ENCODE results near the gene IQCE.

IQCE gene

GRCh38 chr7:2650451-2650850, 91.7 kb downstream of the IQCE start:
- no peak overlapping the region for H3K4me3 ChIP-seq (ENCODE audit: low read depth, low read length)
- no peak for DNase-seq (ENCODE audit: low read depth)

- no peak overlapping the region for H3K4me3 ChIP-seq (ENCODE audit: low read depth, low read length)
- no peak for DNase-seq (ENCODE audit: low read depth)
Measured at GRCh38 chr7:2651336-2651735, 92.6 kb downstream of the IQCE start.

- no peak overlapping the region for H3K4me3 ChIP-seq (ENCODE audit: low read depth, low read length)
- no peak for DNase-seq (ENCODE audit: low read depth)
Measured at GRCh38 chr7:2651847-2652735, 93.3 kb downstream of the IQCE start.

GRCh38 chr7:2652736-2653060, 93.9 kb downstream of the IQCE start:
- H3K4me3 ChIP-seq (ENCODE audit: low read depth, low read length), result no peak overlapping the region
- no peak for DNase-seq (ENCODE audit: low read depth)

- no peak for DNase-seq (ENCODE audit: low read depth)
- H3K4me3 ChIP-seq (ENCODE audit: low read depth, low read length), result no peak overlapping the region
Measured at GRCh38 chr7:2654059-2654458, 95.3 kb downstream of the IQCE start.

GRCh38 chr7:2655870-2656614, 97.3 kb downstream of the IQCE start:
- no peak for DNase-seq (ENCODE audit: low read depth)
- H3K4me3 ChIP-seq (ENCODE audit: low read depth, low read length), result no peak overlapping the region

- H3K4me3 ChIP-seq (ENCODE audit: low read depth, low read length), result no peak overlapping the region
- DNase-seq (ENCODE audit: low read depth), result no peak
Measured at GRCh38 chr7:2657208-2657607, 98.4 kb downstream of the IQCE start.

- no peak for DNase-seq (ENCODE audit: low read depth)
- no peak overlapping the region for H3K4me3 ChIP-seq (ENCODE audit: low read depth, low read length)
Measured at GRCh38 chr7:2657920-2658671, 99.3 kb downstream of the IQCE start.

GRCh38 chr7:2658941-2659340, 100.2 kb downstream of the IQCE start:
- no peak overlapping the region for H3K4me3 ChIP-seq (ENCODE audit: low read depth, low read length)
- DNase-seq (ENCODE audit: low read depth), result no peak

GRCh38 chr7:2659556-2660358, 101.0 kb downstream of the IQCE start:
- H3K4me3 ChIP-seq (ENCODE audit: low read depth, low read length), result no peak overlapping the region
- DNase-seq (ENCODE audit: low read depth), result no peak

- H3K4me3 ChIP-seq (ENCODE audit: low read depth, low read length), result no peak overlapping the region
- no peak for DNase-seq (ENCODE audit: low read depth)
Measured at GRCh38 chr7:2660359-2661095, 101.7 kb downstream of the IQCE start.

- no peak overlapping the region for H3K4me3 ChIP-seq (ENCODE audit: low read depth, low read length)
- DNase-seq (ENCODE audit: low read depth), result no peak
Measured at GRCh38 chr7:2661096-2661449, 102.3 kb downstream of the IQCE start.

GRCh38 chr7:2661602-2662272, 103.0 kb downstream of the IQCE start:
- no peak for DNase-seq (ENCODE audit: low read depth)
- H3K4me3 ChIP-seq (ENCODE audit: low read depth, low read length), result no peak overlapping the region

GRCh38 chr7:2662273-2663120, 103.7 kb downstream of the IQCE start:
- DNase-seq (ENCODE audit: low read depth), result no peak
- no peak overlapping the region for H3K4me3 ChIP-seq (ENCODE audit: low read depth, low read length)

- no peak overlapping the region for H3K4me3 ChIP-seq (ENCODE audit: low read depth, low read length)
- DNase-seq (ENCODE audit: low read depth), result no peak
Measured at GRCh38 chr7:2663121-2663886, 104.5 kb downstream of the IQCE start.

- DNase-seq (ENCODE audit: low read depth), result no peak
- H3K4me3 ChIP-seq (ENCODE audit: low read depth, low read length), result no peak overlapping the region
Measured at GRCh38 chr7:2663960-2664359, 105.2 kb downstream of the IQCE start.

All from skeletal muscle cell (primary cell).